Measurements from ENCODE around the gene ADGRG6. TPM values are rescaled to one million over a fixed set of nuclear protein-coding genes. Genes with fewer than 3 reads are reported as not detected.

Gene ADGRG6
- total RNA-seq, 1 donor from 2014 or later = 35.3 TPM

DNA sequence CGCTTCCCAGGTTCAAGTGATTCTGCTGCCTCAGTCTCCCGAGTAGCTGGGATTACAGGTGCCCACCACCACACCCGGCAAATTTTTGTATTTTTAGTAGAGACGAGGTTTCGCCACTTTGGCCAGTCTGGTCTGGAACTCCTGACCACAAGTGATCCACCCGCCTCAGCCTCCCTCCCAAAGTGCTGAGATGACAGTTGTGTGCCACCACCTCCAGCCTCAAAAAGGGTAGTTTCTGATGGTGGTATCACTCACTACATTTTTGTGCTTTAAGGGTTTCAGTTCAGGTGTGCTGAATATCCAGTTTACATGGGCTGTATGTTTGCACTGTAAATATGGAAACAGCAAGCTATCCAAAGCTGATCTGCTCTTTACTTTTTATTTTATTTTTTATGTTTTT, 12.1 kb upstream of the ADGRG6 start:
- no peak overlapping the region for H3K4me3 ChIP-seq (ENCODE audit: low read depth, low read length)
- no peak for TF ChIP-seq CTCF (conservative IDR thresholded peaks at IDR 0.05; ENCODE audit: low read depth, low read length)
- DNase-seq (ENCODE audit: low read depth) = no peak

DNA sequence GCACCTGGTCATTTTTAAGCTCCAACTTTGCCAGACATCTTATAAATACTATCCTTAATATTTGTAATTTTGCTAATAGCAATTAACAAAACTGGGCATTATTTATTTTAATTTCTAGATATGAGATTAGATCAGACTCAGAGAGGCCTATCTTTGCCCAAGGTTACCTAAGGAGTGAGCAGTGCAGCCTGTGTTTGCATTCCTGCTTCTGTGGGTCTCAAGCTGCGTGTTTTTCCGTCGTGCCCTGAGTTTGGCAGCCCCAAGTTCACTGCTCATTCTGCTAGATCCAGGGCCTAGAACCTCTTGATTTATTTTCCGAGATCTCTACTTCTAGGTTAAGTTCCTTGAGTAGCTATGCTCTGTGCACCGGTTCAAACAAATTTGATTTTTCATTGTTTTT, 11.0 kb upstream of the ADGRG6 start:
- H3K4me3 ChIP-seq (ENCODE audit: low read depth, low read length) = no peak overlapping the region
- DNase-seq (ENCODE audit: low read depth) = no peak
- TF ChIP-seq CTCF (conservative IDR thresholded peaks at IDR 0.05; ENCODE audit: low read depth, low read length) = no peak

DNA sequence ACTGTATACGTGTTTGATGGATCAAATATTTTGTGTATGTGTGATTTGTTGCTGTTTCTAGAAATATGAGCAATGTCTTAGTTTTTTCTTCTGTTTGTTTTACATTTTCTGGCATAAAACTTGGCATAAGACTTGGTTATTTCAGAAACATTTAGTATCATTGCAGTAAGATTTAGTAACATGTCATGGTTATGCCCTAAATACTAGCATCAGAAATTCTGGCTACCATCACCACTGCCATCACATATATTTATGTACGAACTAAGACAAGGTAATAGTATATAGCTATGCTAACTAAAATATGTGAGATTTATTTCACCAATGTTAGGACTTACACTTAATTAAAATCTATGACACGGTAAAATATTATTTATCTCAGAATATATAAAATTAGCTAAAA, 10.3 kb upstream of the ADGRG6 start:
- no peak overlapping the region for H3K4me3 ChIP-seq (ENCODE audit: low read depth, low read length)
- no peak for TF ChIP-seq CTCF (conservative IDR thresholded peaks at IDR 0.05; ENCODE audit: low read depth, low read length)
- DNase-seq (ENCODE audit: low read depth) = no peak

GRCh38 chr6:142292166-142292924, 9.5 kb upstream of the ADGRG6 start:
- DNase-seq (ENCODE audit: low read depth) = no peak
- no peak for TF ChIP-seq CTCF (conservative IDR thresholded peaks at IDR 0.05; ENCODE audit: low read depth, low read length)
- H3K4me3 ChIP-seq (ENCODE audit: low read depth, low read length) = no peak overlapping the region

- no peak for TF ChIP-seq CTCF (conservative IDR thresholded peaks at IDR 0.05; ENCODE audit: low read depth, low read length)
- no peak for DNase-seq (ENCODE audit: low read depth)
- no peak overlapping the region for H3K4me3 ChIP-seq (ENCODE audit: low read depth, low read length)
These were observed 8.7 kb upstream of the ADGRG6 start for GRCh38 chr6:142293121-142293520.

DNA sequence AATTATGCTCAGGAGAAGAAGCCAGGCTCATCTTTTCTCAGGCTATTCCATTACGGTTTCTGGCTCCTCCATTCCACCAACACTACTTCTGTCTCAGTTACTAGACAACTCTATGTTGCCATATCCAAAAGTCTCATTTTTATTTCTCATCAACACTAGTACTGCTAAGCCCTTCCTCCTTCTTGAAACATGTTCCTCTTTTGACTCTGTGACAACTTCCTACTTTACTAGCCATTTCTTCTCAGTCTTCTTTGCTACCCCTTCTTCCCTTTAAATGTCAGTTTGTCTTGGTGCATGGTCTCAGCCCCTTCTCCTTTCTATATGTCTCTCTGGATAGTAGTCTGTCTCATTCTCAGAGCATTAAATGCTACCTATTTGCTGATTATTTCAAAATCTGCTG, 7.1 kb upstream of the ADGRG6 start:
- H3K4me3 ChIP-seq (ENCODE audit: low read depth, low read length) = no peak overlapping the region
- DNase-seq (ENCODE audit: low read depth) = no peak
- TF ChIP-seq CTCF (conservative IDR thresholded peaks at IDR 0.05; ENCODE audit: low read depth, low read length) = no peak

DNA sequence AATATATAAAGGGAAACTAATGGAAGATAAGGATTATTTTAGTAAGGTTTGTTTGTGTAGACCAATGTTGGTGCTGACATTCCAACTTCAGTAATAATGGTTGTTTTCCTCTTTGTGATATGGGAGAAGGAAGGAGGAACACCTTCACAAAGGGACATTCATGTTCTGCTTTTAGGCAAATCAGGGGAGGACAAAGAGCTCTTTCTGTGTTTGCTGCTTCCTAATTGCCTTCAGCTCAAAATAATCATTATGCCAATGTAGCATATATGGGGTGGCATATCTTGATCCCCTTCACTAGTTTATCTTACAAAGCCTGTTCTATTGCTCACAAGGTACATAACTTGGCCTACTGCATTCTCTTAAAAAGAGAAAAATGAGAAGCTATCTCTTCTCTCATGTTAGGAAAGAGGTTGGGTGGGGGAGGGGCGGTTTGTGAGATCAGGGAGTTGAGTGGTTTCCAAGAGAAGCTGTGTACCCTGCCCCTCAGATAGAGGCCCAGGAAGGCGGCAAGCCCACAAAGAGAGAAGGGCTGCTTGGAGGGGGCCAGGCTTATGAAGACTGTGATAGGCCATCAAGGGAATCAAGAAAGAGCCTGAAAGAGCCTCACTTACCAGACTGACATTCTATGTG, 4.7 kb upstream of the ADGRG6 start:
- no peak for DNase-seq (ENCODE audit: low read depth)
- no peak overlapping the region for H3K4me3 ChIP-seq (ENCODE audit: low read depth, low read length)
- no peak for TF ChIP-seq CTCF (conservative IDR thresholded peaks at IDR 0.05; ENCODE audit: low read depth, low read length)
